ENCODE results near the gene PSMC3. TPM values are rescaled to one million over a fixed set of nuclear protein-coding genes. Genes with fewer than 3 reads are reported as not detected.

The PSMC3 gene
- total and polyA plus RNA-seq, 8 donors: 8.1 to 175 (median 131) TPM

- TF ChIP-seq POLR2A (IDR thresholded peaks at IDR 0.05): no peak
- no peak for TF ChIP-seq CTCF (IDR thresholded peaks at IDR 0.05)
- TF ChIP-seq POLR2AphosphoS5 (IDR thresholded peaks at IDR 0.05): no peak
- Histone ChIP-seq H3K27ac (no peak overlapping the region), H3K4me1 (no peaks in the 10 kb centered on the region), H3K27me3 (no peaks in the 10 kb centered on the region), H3K4me3 (no peak overlapping the region), H3K36me3 (no peaks in the 10 kb centered on the region), H3K9me3 (no peaks in the 10 kb centered on the region)
- 81 to 94% (median 87%) methylated on average over 9 of the region's 9 CpGs for WGBS, 5 donors
- intact Hi-C loops (cut with DNase I; ENCODE audit: low total_unique reads): loop anchor here (10.0 kb wide), 1 partner anchor 72 kb away; the partner anchor contains the start of gene SPI1
- no peak for DNase-seq
Observed at GRCh38 chr11:47446833-47447232, 20.6 kb upstream of the PSMC3 start.

- intact Hi-C loops (cut with DNase I; ENCODE audit: low total_unique reads): loop anchor here (10.0 kb wide), 1 partner anchor 71 kb away; the partner anchor contains the start of gene SPI1
- no peak for TF ChIP-seq EP300 (IDR thresholded peaks at IDR 0.05)
- no peak for TF ChIP-seq CTCF (IDR thresholded peaks at IDR 0.05)
- no peak for TF ChIP-seq POLR2AphosphoS5 (IDR thresholded peaks at IDR 0.05)
- no peak for TF ChIP-seq POLR2A (IDR thresholded peaks at IDR 0.05)
- H3K9me3 ChIP-seq: no peaks in the 10 kb centered on the region
- no peak overlapping the region for H3K27ac ChIP-seq
- H3K36me3 ChIP-seq: no peaks in the 10 kb centered on the region
- no peak overlapping the region for H3K4me3 ChIP-seq
- no peak for DNase-seq
- 88 to 97% (median 95%) methylated on average over 4 of the region's 4 CpGs for WGBS, 5 donors
- no peaks in the 10 kb centered on the region for H3K4me1 ChIP-seq
- H3K27me3 ChIP-seq: no peaks in the 10 kb centered on the region
Observed at GRCh38 chr11:47445840-47446239, 19.6 kb upstream of the PSMC3 start.

GRCh38 chr11:47443817-47444216 lies 17.6 kb upstream of the PSMC3 start:
- Histone ChIP-seq H3K36me3 (no peaks in the 10 kb centered on the region), H3K27ac (no peak overlapping the region), H3K9me3 (no peaks in the 10 kb centered on the region), H3K4me3 (no peak overlapping the region), H3K27me3 (no peaks in the 10 kb centered on the region), H3K4me1 (no peaks in the 10 kb centered on the region)
- TF ChIP-seq CTCF (IDR thresholded peaks at IDR 0.05) (no peak), POLR2A (IDR thresholded peaks at IDR 0.05) (no peak), POLR2AphosphoS5 (IDR thresholded peaks at IDR 0.05) (no peak), EP300 (IDR thresholded peaks at IDR 0.05) (no peak)
- intact Hi-C loops (cut with DNase I; ENCODE audit: low total_unique reads): loop anchor here (10.0 kb wide), 1 partner anchor 69 kb away; the partner anchor contains the start of gene SPI1
- 71 to 88% (median 77%) methylated on average over 3 of the region's 3 CpGs for WGBS, 5 donors
- no peak for DNase-seq

GRCh38 chr11:47443028-47443700 lies 16.9 kb upstream of the PSMC3 start:
- Histone ChIP-seq H3K9me3 (no peaks in the 10 kb centered on the region), H3K4me1 (peaks cover 0 to under 1% (median under 1%) of the 10 kb centered on the region in 4 donors), H3K36me3 (no peaks in the 10 kb centered on the region), H3K27me3 (no peaks in the 10 kb centered on the region), H3K27ac (no peak overlapping the region), H3K4me3 (no peak overlapping the region)
- intact Hi-C loops (cut with DNase I; ENCODE audit: low total_unique reads): loop anchor here (10.0 kb wide), 1 partner anchor 68 kb away; the partner anchor contains the start of gene SPI1
- TF ChIP-seq EP300 (IDR thresholded peaks at IDR 0.05): no peak
- TF ChIP-seq POLR2AphosphoS5 (IDR thresholded peaks at IDR 0.05): no peak
- TF ChIP-seq CTCF (IDR thresholded peaks at IDR 0.05): no peak
- no peak for TF ChIP-seq POLR2A (IDR thresholded peaks at IDR 0.05)
- 83 to 88% (median 85%) methylated on average over 12 of the region's 12 CpGs for WGBS, 5 donors
- no peak for DNase-seq

Measured in stomach (tissue), 9 donors.